ENCODE results near the gene ZSCAN20.

ZSCAN20 gene

GRCh38 chr1:33529957-33530356, 57.5 kb downstream of the ZSCAN20 start:
- FAIRE-seq = no peak

GRCh38 chr1:33532250-33532649, 59.8 kb downstream of the ZSCAN20 start:
- no peak for DNase-seq (ENCODE audit: low spot score)
- FAIRE-seq = no peak

More at GRCh38 chr1:33529957-33530356, 57.5 kb downstream of the ZSCAN20 start:
- no peak for DNase-seq (ENCODE audit: low spot score)

- no peak for FAIRE-seq
These were observed 60.5 kb downstream of the ZSCAN20 start for GRCh38 chr1:33532936-33533335.

GRCh38 chr1:33535334-33535733, 62.9 kb downstream of the ZSCAN20 start:
- no peak for FAIRE-seq

More at GRCh38 chr1:33532936-33533335, 60.5 kb downstream of the ZSCAN20 start:
- DNase-seq (ENCODE audit: low spot score) = no peak

GRCh38 chr1:33537885-33538284, 65.4 kb downstream of the ZSCAN20 start:
- DNase-seq (ENCODE audit: low spot score) (no peak), FAIRE-seq (no peak)

More at GRCh38 chr1:33535334-33535733, 62.9 kb downstream of the ZSCAN20 start:
- no peak for DNase-seq (ENCODE audit: low spot score)

- DNase-seq (ENCODE audit: low spot score) = no peak
- no peak for FAIRE-seq
These were observed 69.5 kb downstream of the ZSCAN20 start for GRCh38 chr1:33541966-33542365.

Measured in RCC 7860 (cell line).